ENCODE data around the gene DDX3Y. TPM values are rescaled to one million over a fixed set of nuclear protein-coding genes. Genes with fewer than 3 reads are reported as not detected.

DDX3Y gene
- not detected for total RNA-seq

DNA sequence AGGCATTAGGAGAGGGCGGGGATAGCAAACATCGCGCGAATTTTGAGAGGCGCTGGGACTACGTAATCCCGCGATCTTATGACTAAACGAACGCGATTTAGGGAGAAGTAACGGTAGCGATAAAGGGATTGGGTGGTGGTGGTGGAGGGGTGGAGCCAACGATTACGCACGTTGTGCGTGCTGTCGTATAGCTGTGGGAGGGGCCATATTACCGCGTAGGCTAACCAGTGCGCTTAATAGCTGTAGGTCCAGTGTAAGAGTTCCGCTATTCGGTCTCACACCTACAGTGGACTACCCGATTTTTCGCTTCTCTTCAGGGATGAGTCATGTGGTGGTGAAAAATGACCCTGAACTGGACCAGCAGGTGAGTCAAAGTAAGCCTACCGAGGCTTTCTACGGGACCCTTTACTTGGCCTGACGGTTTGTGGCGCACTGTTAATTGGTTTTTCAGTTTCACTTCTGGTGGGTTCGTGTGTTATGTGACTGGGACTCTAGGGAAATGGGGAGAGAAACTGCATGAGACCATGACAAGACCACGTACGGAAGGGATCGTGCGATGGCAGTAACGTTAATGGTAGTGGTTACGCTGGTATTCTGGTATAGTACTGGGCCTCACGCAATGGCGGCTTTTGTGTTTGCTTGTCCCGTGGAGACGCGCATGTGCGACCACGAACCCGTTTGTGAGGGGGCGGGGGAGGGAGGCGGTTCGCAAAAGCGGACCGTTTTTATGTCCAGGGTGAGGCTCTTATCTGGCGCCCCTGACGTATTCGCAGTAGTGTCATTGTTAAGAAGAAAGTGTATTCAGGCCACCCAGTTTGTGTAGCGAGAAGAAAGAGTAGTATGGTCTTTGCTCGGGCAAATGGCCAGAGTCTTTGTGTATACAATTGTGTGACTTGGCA lies at the start of gene DDX3Y:
Gene DDX3Y (plus strand): TSS at position 251 of the 899 bp plus-strand sequence. CDS start 69 bp downstream, at position 320.
- H3K36me3 ChIP-seq = no peaks in the 10 kb centered on the region
- no peaks in the 10 kb centered on the region for H3K4me1 ChIP-seq
- H3K9me3 ChIP-seq = no peaks in the 10 kb centered on the region
- H3K4me3 ChIP-seq = no peak within 1 kb of the TSS
- DNase-seq (ENCODE audit: low spot score) = no peak
- TF ChIP-seq, protein P1, sequence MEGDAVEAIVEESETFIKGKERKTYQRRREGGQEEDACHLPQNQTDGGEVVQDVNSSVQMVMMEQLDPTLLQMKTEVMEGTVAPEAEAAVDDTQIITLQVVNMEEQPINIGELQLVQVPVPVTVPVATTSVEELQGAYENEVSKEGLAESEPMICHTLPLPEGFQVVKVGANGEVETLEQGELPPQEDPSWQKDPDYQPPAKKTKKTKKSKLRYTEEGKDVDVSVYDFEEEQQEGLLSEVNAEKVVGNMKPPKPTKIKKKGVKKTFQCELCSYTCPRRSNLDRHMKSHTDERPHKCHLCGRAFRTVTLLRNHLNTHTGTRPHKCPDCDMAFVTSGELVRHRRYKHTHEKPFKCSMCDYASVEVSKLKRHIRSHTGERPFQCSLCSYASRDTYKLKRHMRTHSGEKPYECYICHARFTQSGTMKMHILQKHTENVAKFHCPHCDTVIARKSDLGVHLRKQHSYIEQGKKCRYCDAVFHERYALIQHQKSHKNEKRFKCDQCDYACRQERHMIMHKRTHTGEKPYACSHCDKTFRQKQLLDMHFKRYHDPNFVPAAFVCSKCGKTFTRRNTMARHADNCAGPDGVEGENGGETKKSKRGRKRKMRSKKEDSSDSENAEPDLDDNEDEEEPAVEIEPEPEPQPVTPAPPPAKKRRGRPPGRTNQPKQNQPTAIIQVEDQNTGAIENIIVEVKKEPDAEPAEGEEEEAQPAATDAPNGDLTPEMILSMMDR (IDR thresholded peaks at IDR 0.05) = no peak
- H3K27ac ChIP-seq = no peak within 1 kb of the TSS
- no peaks in the 10 kb centered on the region for H3K27me3 ChIP-seq

DNA sequence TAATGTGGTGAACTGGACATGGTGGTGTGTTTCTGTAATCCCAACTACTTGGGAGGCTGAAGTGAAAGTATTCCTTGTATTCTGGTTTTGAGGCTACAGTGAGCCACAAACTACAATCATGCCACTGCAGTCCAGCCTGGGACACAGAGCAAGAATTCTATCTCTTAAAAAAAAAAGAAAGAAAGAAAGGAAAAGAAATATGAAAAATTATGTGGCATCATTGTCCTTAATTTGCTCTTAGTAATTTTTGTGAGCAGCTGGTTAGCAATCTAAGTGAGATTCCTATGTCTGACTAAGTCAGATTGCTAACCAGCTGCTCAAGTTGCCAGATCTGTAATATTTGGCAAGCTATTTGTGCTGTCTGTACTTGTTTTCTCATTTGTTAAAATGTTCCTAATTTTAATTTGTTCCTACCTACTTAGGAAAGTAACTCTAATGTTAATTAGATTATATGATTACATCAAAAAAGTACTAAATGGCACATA lies 48.8 kb upstream of the DDX3Y start:
- no peak for DNase-seq (ENCODE audit: low spot score)
- TF ChIP-seq, protein P1 (IDR thresholded peaks at IDR 0.05) = no peak
- Histone ChIP-seq H3K27me3 (no peaks in the 10 kb centered on the region), H3K9me3 (no peaks in the 10 kb centered on the region), H3K4me1 (no peaks in the 10 kb centered on the region), H3K4me3 (no peak overlapping the region), H3K27ac (no peak overlapping the region), H3K36me3 (no peaks in the 10 kb centered on the region)

DNA sequence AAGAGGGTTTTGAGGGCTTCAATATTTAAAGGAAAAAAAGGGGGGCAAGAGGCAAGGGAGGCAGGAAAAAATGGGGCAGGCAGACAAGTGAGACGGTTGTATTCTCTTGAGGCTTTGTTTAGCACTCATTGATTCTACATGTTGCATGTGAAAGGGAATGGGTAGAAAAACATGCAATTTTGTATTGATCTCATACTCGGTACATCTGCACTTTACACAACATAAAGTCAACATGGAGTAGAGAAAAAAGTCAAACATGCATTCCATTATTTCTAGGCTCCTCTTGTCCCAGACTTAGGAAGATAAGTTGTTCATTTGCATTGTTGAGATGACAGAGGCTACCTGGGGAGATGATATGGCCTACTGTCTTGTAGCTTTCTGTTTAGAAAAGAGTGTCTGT lies 36.7 kb upstream of the DDX3Y start:
- TF ChIP-seq, protein P1 (IDR thresholded peaks at IDR 0.05) = no peak
- H3K4me3 ChIP-seq = no peak overlapping the region
- no peak for DNase-seq (ENCODE audit: low spot score)
- H3K9me3 ChIP-seq = no peaks in the 10 kb centered on the region
- H3K4me1 ChIP-seq = no peaks in the 10 kb centered on the region
- H3K27ac ChIP-seq = no peak overlapping the region
- no peaks in the 10 kb centered on the region for H3K27me3 ChIP-seq
- H3K36me3 ChIP-seq = no peaks in the 10 kb centered on the region

DNA sequence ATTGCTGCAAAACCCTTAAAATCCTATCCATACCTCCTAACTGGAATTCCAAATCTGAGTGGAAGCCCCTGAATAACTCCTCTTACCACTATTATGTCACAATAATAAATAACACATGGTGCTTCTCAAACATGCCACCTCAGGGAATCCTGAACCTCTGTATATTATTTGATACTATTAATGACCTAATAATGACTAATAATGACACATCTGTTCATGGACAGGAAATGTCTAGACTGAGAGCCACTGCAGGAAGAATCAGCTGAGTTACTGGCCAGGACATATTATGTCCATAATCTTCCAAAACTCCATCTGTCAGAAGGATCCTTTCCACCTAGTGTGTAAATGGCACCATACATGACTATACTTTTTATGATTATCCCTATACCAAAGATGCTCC lies 7.7 kb upstream of the DDX3Y start:
- Histone ChIP-seq H3K36me3 (no peaks in the 10 kb centered on the region), H3K4me1 (no peaks in the 10 kb centered on the region), H3K4me3 (no peak overlapping the region), H3K27ac (no peak overlapping the region), H3K9me3 (no peaks in the 10 kb centered on the region), H3K27me3 (no peaks in the 10 kb centered on the region)
- no peak for DNase-seq (ENCODE audit: low spot score)
- TF ChIP-seq, protein P1 (IDR thresholded peaks at IDR 0.05) = no peak

DNA sequence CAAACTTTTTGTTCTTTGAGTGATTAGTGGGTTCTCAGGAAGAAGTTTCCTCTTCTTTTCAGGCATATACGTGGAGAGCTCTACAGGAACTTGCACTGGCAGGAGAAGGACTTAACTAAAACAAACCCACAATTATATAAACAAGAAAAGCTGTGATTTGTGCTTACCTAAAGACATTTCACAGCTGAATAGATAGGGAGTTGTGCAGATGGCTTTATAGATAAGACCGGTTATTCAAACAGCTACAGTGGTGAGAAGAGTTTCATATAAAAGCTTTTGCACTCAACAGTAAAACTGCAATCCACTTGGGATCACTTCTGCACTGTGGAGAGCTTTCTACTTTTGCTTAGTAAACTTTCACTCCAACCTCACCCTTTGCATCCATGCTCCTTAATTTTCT lies 6.1 kb upstream of the DDX3Y start:
- no peaks in the 10 kb centered on the region for H3K27me3 ChIP-seq
- TF ChIP-seq, protein P1 (IDR thresholded peaks at IDR 0.05) = no peak

More for the DNA sequence above, 6.1 kb upstream of the DDX3Y start:
- Histone ChIP-seq H3K27ac (no peak overlapping the region), H3K4me1 (no peaks in the 10 kb centered on the region), H3K36me3 (no peaks in the 10 kb centered on the region), H3K4me3 (no peak overlapping the region), H3K9me3 (no peaks in the 10 kb centered on the region)
- no peak for DNase-seq (ENCODE audit: low spot score)
